ENCODE measurements around the gene DEF6.

DEF6 gene

GRCh38 chr6:35354361-35355135 is 56.9 kb downstream of the DEF6 start:
- no peak for DNase-seq

GRCh38 chr6:35356391-35356790 is 58.8 kb downstream of the DEF6 start:
- no peak for DNase-seq

GRCh38 chr6:35357677-35358076 is 60.1 kb downstream of the DEF6 start:
- no peak for DNase-seq

- no peak for DNase-seq
These were observed 60.5 kb downstream of the DEF6 start for GRCh38 chr6:35358086-35358485.

GRCh38 chr6:35359346-35359743 is 61.7 kb downstream of the DEF6 start:
- no peak for DNase-seq

GRCh38 chr6:35359744-35360348 is 62.2 kb downstream of the DEF6 start:
- DNase-seq: no peak

- no peak for DNase-seq
These were observed 62.9 kb downstream of the DEF6 start for GRCh38 chr6:35360349-35361138.

- DNase-seq: no peak
These were observed 64.6 kb downstream of the DEF6 start for GRCh38 chr6:35362200-35362599.

- DNase-seq: no peak
These were observed 65.7 kb downstream of the DEF6 start for GRCh38 chr6:35363293-35363750.

- DNase-seq: no peak
These were observed 68.1 kb downstream of the DEF6 start for GRCh38 chr6:35365594-35366203.

- DNase-seq: no peak
These were observed 68.6 kb downstream of the DEF6 start for GRCh38 chr6:35366204-35366596.

- DNase-seq: no peak
These were observed 70.0 kb downstream of the DEF6 start for GRCh38 chr6:35367646-35368037.

GRCh38 chr6:35368038-35368887 is 70.6 kb downstream of the DEF6 start:
- DNase-seq: peak; percentile 22

- peak; percentile 36 for DNase-seq
These were observed 72.6 kb downstream of the DEF6 start for GRCh38 chr6:35370124-35370741.

GRCh38 chr6:35370785-35371493 is 73.3 kb downstream of the DEF6 start:
- no peak for DNase-seq
